ENCODE data around the gene MGAT4A. TPM values are rescaled to one million over a fixed set of nuclear protein-coding genes. Genes with fewer than 3 reads are reported as not detected.

MGAT4A gene
- total RNA-seq, 3 donors from 2014 or later (not counting 1 experiment from before 2014, with no cell fraction given): 91.6 to 114 (median 96.4) TPM

DNA sequence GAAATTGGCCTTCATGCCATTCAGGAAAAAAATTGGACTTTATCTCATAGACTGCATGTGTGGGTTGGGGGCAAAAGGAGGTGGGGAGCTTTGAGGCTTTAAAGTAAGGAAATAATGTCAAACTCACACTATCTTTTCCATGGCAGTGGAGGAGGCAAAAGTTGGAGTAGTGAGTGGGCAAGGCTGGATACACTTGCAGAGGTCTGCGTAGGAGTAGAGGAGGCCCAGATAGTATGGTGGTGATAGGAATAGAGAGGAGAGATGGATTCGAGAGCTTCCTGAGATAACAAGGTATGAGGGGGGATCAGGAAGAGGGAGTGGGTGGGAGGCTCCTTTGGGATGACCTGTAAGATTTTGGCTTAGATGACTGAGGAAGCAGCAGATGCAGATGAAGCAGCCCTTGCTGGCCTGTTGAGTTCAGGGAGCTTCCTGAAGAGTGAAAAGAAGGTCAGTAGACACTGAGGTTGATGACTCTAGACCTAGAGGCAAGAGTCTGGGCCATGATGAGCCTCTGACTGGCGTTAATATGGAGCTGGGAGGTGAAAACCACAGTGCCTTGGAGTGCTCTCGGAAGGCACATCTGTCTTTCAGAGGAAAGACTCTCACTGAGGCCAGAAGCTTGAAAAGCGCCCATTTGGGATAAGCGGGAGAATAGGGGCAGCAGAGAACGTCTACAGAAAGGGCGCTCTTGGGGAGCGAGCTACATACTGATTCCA, 116.8 kb downstream of the MGAT4A start:
- Histone ChIP-seq H3K36me3 (ENCODE audit: control insufficient read depth, insufficient read depth, low read length) (peaks cover 68% of the 10 kb centered on the region), H3K27ac (ENCODE audit: low read length) (no peak overlapping the region), H3K9me3 (ENCODE audit: control insufficient read depth, insufficient read depth, low read length) (no peaks in the 10 kb centered on the region), H3K4me3 (ENCODE audit: low read length) (no peak overlapping the region), H3K4me1 (ENCODE audit: control insufficient read depth, insufficient read depth, low read length) (peaks cover 18% of the 10 kb centered on the region), H3K27me3 (ENCODE audit: control insufficient read depth, insufficient read depth, low read length) (no peaks in the 10 kb centered on the region)
- DNase-seq: no peak
- no peak for ATAC-seq
- Mint-ChIP-seq H3K27ac (peak overlapping the region; percentile 54 to 79), H3K4me3 (peak overlapping the region; percentile 19), H3K4me1 (peaks cover 70 to 76% of the 10 kb centered on the region in 2 donors), H3K36me3 (peaks cover 17% of the 10 kb centered on the region), H3K27me3 (ENCODE audit: low read depth in 2 of 2) (no peaks in the 10 kb centered on the region), H3K9me3 (no peaks in the 10 kb centered on the region)
- 96% methylated on average over 9 of the region's 9 CpGs for WGBS (ENCODE audit: insufficient coverage)
- intact Hi-C loops (cut with micrococcal nuclease): no loop called here
- TF ChIP-seq, protein P1, sequence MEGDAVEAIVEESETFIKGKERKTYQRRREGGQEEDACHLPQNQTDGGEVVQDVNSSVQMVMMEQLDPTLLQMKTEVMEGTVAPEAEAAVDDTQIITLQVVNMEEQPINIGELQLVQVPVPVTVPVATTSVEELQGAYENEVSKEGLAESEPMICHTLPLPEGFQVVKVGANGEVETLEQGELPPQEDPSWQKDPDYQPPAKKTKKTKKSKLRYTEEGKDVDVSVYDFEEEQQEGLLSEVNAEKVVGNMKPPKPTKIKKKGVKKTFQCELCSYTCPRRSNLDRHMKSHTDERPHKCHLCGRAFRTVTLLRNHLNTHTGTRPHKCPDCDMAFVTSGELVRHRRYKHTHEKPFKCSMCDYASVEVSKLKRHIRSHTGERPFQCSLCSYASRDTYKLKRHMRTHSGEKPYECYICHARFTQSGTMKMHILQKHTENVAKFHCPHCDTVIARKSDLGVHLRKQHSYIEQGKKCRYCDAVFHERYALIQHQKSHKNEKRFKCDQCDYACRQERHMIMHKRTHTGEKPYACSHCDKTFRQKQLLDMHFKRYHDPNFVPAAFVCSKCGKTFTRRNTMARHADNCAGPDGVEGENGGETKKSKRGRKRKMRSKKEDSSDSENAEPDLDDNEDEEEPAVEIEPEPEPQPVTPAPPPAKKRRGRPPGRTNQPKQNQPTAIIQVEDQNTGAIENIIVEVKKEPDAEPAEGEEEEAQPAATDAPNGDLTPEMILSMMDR (IDR thresholded peaks at IDR 0.05): no peak

DNA sequence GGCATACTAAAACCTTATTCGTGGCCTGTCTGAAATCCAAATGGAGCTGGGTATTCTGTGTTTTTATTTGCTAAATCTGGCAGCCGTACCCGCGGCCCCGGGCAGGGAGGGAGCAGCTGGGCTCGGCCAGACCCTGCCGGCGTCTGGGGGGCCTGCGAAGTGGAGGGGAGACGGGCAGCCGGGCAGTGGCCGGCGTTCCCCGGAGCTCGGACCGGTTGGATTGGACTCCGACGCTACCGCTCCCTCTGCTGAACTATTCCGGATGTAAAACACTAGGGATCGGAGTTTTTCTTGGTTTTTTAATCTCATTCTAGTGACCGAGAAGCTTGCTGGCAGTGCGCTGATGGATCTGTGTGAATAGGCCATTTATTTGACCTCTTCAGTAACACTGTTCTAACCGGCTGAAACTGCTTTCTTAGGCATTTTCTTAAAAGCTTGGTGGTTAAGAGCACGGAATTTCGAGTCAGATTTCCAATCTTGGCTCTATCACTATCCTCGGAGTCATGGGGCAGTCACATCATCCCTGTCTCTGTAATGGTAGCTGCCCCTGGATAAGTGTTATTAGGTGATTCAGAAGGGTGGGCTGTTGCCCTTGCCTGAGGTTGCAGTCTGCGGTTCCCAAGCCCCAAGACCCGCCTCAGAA, 121.8 kb downstream of the MGAT4A start:
- Mint-ChIP-seq H3K27me3 (ENCODE audit: low read depth in 2 of 2) (no peaks in the 10 kb centered on the region), H3K36me3 (peaks cover 12% of the 10 kb centered on the region), H3K4me3 (peak overlapping the region; percentile 97), H3K4me1 (peaks cover 75 to 79% of the 10 kb centered on the region in 2 donors), H3K27ac (peak overlapping the region; percentile 88 to 97), H3K9me3 (no peaks in the 10 kb centered on the region)
- Histone ChIP-seq H3K27ac (ENCODE audit: low read length) (peak overlapping the region; percentile 96), H3K27me3 (ENCODE audit: control insufficient read depth, insufficient read depth, low read length) (no peaks in the 10 kb centered on the region), H3K9me3 (ENCODE audit: control insufficient read depth, insufficient read depth, low read length) (no peaks in the 10 kb centered on the region), H3K4me1 (ENCODE audit: control insufficient read depth, insufficient read depth, low read length) (peaks cover 32% of the 10 kb centered on the region), H3K4me3 (ENCODE audit: low read length) (peak overlapping the region; percentile 98), H3K36me3 (ENCODE audit: control insufficient read depth, insufficient read depth, low read length) (peaks cover 32% of the 10 kb centered on the region)
- DNase-seq (no peak), ATAC-seq (no peak)
- intact Hi-C loops (cut with micrococcal nuclease): loop anchor here (1.0 kb wide), 1 partner anchor 25 kb away; no protein-coding TSS in a partner anchor
- TF ChIP-seq, protein P1 (IDR thresholded peaks at IDR 0.05): no peak
- WGBS (ENCODE audit: insufficient coverage): 6% methylated on average over 29 of the region's 29 CpGs

DNA sequence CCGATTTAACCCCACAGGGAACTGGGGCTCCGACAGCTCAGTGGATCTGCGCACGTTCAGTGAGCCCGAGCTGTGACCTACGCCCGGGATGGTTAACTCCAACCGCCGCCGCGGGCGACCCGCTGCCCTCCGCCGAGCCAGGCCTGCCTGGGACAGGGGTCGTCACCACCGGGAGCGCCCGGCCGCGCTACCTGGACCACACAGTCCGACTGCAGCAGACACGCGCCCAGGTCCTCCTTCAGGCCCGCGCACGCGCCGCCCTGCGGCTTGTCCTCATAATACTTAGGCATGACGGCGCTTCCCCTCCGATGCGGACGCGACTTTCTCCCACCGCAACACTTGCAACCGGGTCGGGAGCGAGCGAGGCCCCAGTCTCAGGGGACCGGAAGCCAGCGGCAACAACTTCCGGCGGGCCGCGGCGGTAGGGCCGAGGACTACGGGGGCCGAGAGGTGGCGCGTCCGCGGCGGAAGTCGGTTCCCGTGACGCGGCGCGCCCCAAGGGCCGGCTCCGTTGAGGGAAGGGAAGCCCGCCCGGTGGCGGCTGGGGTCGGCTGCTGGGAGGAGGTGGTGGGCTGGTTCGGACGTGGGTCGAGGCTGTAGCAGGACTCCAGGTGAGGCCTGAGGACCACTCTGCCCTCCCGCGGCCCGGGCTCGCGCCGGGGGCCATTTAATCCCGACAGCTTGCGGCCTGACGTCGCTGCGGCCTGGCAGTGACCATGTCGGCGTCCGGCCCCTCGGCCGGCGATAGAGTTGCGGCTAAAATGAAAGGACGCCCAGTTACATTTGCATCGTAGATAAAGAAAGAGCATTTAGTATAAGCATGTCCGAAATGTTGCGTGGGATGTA, 122.6 kb downstream of the MGAT4A start, which contains the start of the genes COA5 and UNC50:
Gene COA5, minus strand, starts transcription at position 397 of the 846 bp plus-strand sequence. Its CDS starts 107 bp downstream, at position 290.
Gene UNC50, plus strand, starts transcription at position 474 of the 846 bp plus-strand sequence. CDS start 1,171 bp downstream, outside the sequence.
- TF ChIP-seq, protein P1 (IDR thresholded peaks at IDR 0.05): no peak
- under 1% methylated on average over 93 of the region's 93 CpGs for WGBS (ENCODE audit: insufficient coverage)
- H3K27me3 ChIP-seq (ENCODE audit: control insufficient read depth, insufficient read depth, low read length): no peaks in the 10 kb centered on the region
- no peaks in the 10 kb centered on the region for H3K9me3 ChIP-seq (ENCODE audit: control insufficient read depth, insufficient read depth, low read length)
- intact Hi-C loops (cut with micrococcal nuclease): loop anchor here (1.0 kb wide), 1 partner anchor 26 kb away; no protein-coding TSS in a partner anchor
- peak within 1 kb of the TSS; percentile 98 for H3K4me3 ChIP-seq (ENCODE audit: low read length)
- no peaks in the 10 kb centered on the region for H3K9me3 Mint-ChIP-seq
- H3K4me1 ChIP-seq (ENCODE audit: control insufficient read depth, insufficient read depth, low read length): peaks cover 32% of the 10 kb centered on the region
- peaks cover 30% of the 10 kb centered on the region for H3K36me3 ChIP-seq (ENCODE audit: control insufficient read depth, insufficient read depth, low read length)
- H3K27me3 Mint-ChIP-seq (ENCODE audit: low read depth in 2 of 2): no peaks in the 10 kb centered on the region
- H3K4me3 Mint-ChIP-seq: peak within 1 kb of the TSS; percentile 97
- H3K27ac Mint-ChIP-seq: peak within 1 kb of the TSS; percentile 88 to 97
- DNase-seq: peak; percentile 91 to 94
- peaks cover 67 to 72% of the 10 kb centered on the region in 2 donors for H3K4me1 Mint-ChIP-seq
- peak within 1 kb of the TSS; percentile 96 for H3K27ac ChIP-seq (ENCODE audit: low read length)
- ATAC-seq: peak; percentile 89 to 95 (median 93)
- peaks cover 4% of the 10 kb centered on the region for H3K36me3 Mint-ChIP-seq

All from natural killer cell (primary cell).